ENCODE data around the gene NIPSNAP3A. TPM values are rescaled to one million over a fixed set of nuclear protein-coding genes. Genes with fewer than 3 reads are reported as not detected.

NIPSNAP3A gene
- total RNA-seq, 1 donor from 2014 or later: 14.9 TPM

- Mint-ChIP-seq H3K4me3 (no peak overlapping the region), H3K27me3 (ENCODE audit: low read depth) (no peaks in the 10 kb centered on the region), H3K36me3 (ENCODE audit: low read depth) (no peaks in the 10 kb centered on the region), H3K9me3 (no peaks in the 10 kb centered on the region), H3K4me1 (no peaks in the 10 kb centered on the region), H3K27ac (ENCODE audit: unreplicated experiment) (no peak overlapping the region)
- TF ChIP-seq, protein P1, sequence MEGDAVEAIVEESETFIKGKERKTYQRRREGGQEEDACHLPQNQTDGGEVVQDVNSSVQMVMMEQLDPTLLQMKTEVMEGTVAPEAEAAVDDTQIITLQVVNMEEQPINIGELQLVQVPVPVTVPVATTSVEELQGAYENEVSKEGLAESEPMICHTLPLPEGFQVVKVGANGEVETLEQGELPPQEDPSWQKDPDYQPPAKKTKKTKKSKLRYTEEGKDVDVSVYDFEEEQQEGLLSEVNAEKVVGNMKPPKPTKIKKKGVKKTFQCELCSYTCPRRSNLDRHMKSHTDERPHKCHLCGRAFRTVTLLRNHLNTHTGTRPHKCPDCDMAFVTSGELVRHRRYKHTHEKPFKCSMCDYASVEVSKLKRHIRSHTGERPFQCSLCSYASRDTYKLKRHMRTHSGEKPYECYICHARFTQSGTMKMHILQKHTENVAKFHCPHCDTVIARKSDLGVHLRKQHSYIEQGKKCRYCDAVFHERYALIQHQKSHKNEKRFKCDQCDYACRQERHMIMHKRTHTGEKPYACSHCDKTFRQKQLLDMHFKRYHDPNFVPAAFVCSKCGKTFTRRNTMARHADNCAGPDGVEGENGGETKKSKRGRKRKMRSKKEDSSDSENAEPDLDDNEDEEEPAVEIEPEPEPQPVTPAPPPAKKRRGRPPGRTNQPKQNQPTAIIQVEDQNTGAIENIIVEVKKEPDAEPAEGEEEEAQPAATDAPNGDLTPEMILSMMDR (conservative IDR thresholded peaks at IDR 0.05): no peak
- no peak for DNase-seq (ENCODE audit: low read depth, low spot score)
Measured at GRCh38 chr9:104779334-104779733, 31.9 kb downstream of the NIPSNAP3A start.

GRCh38 chr9:104779946-104780535 is 32.6 kb downstream of the NIPSNAP3A start:
- TF ChIP-seq, protein P1 (conservative IDR thresholded peaks at IDR 0.05): no peak
- no peak for DNase-seq (ENCODE audit: low read depth, low spot score)
- H3K36me3 Mint-ChIP-seq (ENCODE audit: low read depth): no peaks in the 10 kb centered on the region
- no peaks in the 10 kb centered on the region for H3K4me1 Mint-ChIP-seq
- H3K9me3 Mint-ChIP-seq: no peaks in the 10 kb centered on the region
- no peak overlapping the region for H3K27ac Mint-ChIP-seq (ENCODE audit: unreplicated experiment)
- no peaks in the 10 kb centered on the region for H3K27me3 Mint-ChIP-seq (ENCODE audit: low read depth)
- no peak overlapping the region for H3K4me3 Mint-ChIP-seq

DNA sequence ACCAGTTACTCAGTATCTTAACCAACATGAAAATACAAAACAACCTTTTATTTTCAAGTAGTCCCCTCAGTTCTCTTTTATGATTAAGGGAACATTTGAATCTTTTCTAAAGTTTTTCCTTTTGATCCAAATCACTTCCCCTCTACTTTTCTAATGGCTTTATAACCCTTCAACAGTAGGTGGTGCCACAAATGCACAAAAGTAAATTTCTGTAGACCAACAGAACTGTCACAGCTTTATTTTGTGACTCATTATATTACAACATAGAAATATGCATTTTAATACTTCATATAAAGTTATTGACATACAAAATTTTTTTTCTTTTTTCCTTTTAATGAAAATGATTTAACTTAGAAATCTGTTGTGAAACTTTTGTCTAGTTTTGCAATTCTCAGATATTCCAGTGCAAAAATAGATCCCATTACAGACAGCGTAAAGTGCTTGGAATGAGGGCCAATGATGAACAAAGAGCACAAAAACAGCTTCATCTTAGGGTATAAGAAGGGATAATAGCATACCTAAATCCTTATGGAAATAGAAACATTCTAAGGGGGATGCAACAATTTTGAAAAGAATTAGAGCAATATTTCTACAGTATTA is 33.4 kb downstream of the NIPSNAP3A start:
- TF ChIP-seq, protein P1 (conservative IDR thresholded peaks at IDR 0.05): peak; percentile 65
- no peaks in the 10 kb centered on the region for H3K4me1 Mint-ChIP-seq
- H3K4me3 Mint-ChIP-seq: no peak overlapping the region
- H3K9me3 Mint-ChIP-seq: no peaks in the 10 kb centered on the region
- DNase-seq (ENCODE audit: low read depth, low spot score): no peak
- H3K27me3 Mint-ChIP-seq (ENCODE audit: low read depth): no peaks in the 10 kb centered on the region
- no peaks in the 10 kb centered on the region for H3K36me3 Mint-ChIP-seq (ENCODE audit: low read depth)
- no peak overlapping the region for H3K27ac Mint-ChIP-seq (ENCODE audit: unreplicated experiment)

GRCh38 chr9:104783588-104783987 is 36.1 kb downstream of the NIPSNAP3A start:
- TF ChIP-seq, protein P1 (conservative IDR thresholded peaks at IDR 0.05): no peak
- H3K27me3 Mint-ChIP-seq (ENCODE audit: low read depth): no peaks in the 10 kb centered on the region
- H3K4me3 Mint-ChIP-seq: no peak overlapping the region
- H3K4me1 Mint-ChIP-seq: no peaks in the 10 kb centered on the region
- no peaks in the 10 kb centered on the region for H3K36me3 Mint-ChIP-seq (ENCODE audit: low read depth)
- H3K9me3 Mint-ChIP-seq: no peaks in the 10 kb centered on the region
- H3K27ac Mint-ChIP-seq (ENCODE audit: unreplicated experiment): no peak overlapping the region
- no peak for DNase-seq (ENCODE audit: low read depth, low spot score)

DNA sequence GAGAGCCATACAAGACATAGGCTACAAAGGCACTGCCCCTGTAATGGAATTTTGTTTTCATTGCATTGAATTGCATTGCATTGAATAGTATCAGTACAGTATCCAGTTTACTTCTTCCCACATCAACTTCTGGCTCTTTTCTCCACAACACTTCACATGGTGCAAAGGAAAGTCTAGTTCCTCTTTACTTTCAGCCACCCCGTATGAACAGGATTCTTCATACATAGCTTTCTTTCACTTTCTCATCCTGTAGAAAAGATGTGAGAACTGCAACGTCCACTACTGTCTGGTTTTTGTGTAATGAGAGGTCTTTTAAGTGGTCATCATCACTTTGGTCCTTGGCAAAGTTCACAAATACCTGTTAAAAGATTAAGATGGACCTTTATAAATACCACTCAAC is 36.6 kb downstream of the NIPSNAP3A start:
- no peak overlapping the region for H3K4me3 Mint-ChIP-seq
- no peak overlapping the region for H3K27ac Mint-ChIP-seq (ENCODE audit: unreplicated experiment)
- TF ChIP-seq, protein P1 (conservative IDR thresholded peaks at IDR 0.05): no peak
- H3K4me1 Mint-ChIP-seq: no peaks in the 10 kb centered on the region
- H3K9me3 Mint-ChIP-seq: no peaks in the 10 kb centered on the region
- DNase-seq (ENCODE audit: low read depth, low spot score): no peak
- no peaks in the 10 kb centered on the region for H3K36me3 Mint-ChIP-seq (ENCODE audit: low read depth)
- no peaks in the 10 kb centered on the region for H3K27me3 Mint-ChIP-seq (ENCODE audit: low read depth)

Measured in neural crest cell (in vitro differentiated cells).